HS-27A (cell line): Measurements from ENCODE around the gene IGFALS.

Experiments
- DNase-seq: peaks from one replicate; pipeline ENCODE4 v3.0.0-alpha.2; 2012; ENCODE audit warnings: low read depth, missing footprints

Gene IGFALS

GRCh38 chr16:1790261-1790610 lies 3.3 kb downstream of the IGFALS start:
- DNase-seq: no peak

- no peak for DNase-seq
These were observed 3.9 kb downstream of the IGFALS start for GRCh38 chr16:1789643-1790045.

- DNase-seq: no peak
These were observed 4.8 kb downstream of the IGFALS start for GRCh38 chr16:1788708-1789100.

- DNase-seq: no peak
These were observed 5.3 kb downstream of the IGFALS start for GRCh38 chr16:1788095-1788707.

- DNase-seq: no peak
These were observed 6.0 kb downstream of the IGFALS start for GRCh38 chr16:1787322-1788094.

- DNase-seq: no peak
These were observed 6.5 kb downstream of the IGFALS start for GRCh38 chr16:1787056-1787321.

GRCh38 chr16:1786242-1787055 lies 7.1 kb downstream of the IGFALS start:
- DNase-seq: no peak

- DNase-seq: no peak
These were observed 7.7 kb downstream of the IGFALS start for GRCh38 chr16:1785846-1786170.

GRCh38 chr16:1784977-1785845 lies 8.3 kb downstream of the IGFALS start:
- no peak for DNase-seq

- peak; percentile 98 for DNase-seq
These were observed 10.9 kb downstream of the IGFALS start, which contains the start of the genes NUBP2 and SPSB3 for GRCh38 chr16:1782408-1783264. Gene NUBP2 (plus strand): TSS chr16:1782960. CDS start chr16:1783021, 61 bp downstream. Gene SPSB3 (minus strand): TSS chr16:1782571. CDS start chr16:1781483, 1,088 bp downstream.

- DNase-seq: no peak
These were observed 11.6 kb downstream of the IGFALS start for GRCh38 chr16:1781758-1782407.

GRCh38 chr16:1781254-1781653 lies 12.3 kb downstream of the IGFALS start:
- no peak for DNase-seq

GRCh38 chr16:1780677-1781072 lies 12.8 kb downstream of the IGFALS start:
- no peak for DNase-seq

GRCh38 chr16:1779741-1780676 lies 13.5 kb downstream of the IGFALS start:
- DNase-seq: no peak

- no peak for DNase-seq
These were observed 14.2 kb downstream of the IGFALS start for GRCh38 chr16:1779234-1779701.

- DNase-seq: no peak
These were observed 15.0 kb downstream of the IGFALS start for GRCh38 chr16:1778200-1779179.

- no peak for DNase-seq
These were observed 15.9 kb downstream of the IGFALS start for GRCh38 chr16:1777375-1778199.
